PFSK-1 (cell line): ENCODE measurements around the gene BCAP31.

Source experiments
- FOXP2 ChIP-seq: optimal IDR thresholded peaks from 2 replicates; pipeline ENCODE3; 2011; ENCODE audit warnings: borderline replicate concordance, control low read depth, inconsistent platforms; ENCODE audit not compliant: insufficient read depth; ENCODE audit errors: extremely low read length, extremely low read depth
- POLR2AphosphoS5 ChIP-seq: IDR thresholded peaks from 2 replicates; pipeline ENCODE4 v1.6.1; 2012; ENCODE audit warnings: low read depth, mild to moderate bottlenecking, control low read depth, low read length, moderate library complexity
- SIN3A ChIP-seq: IDR thresholded peaks from 2 replicates; pipeline ENCODE4 v1.6.1; 2012; ENCODE audit warnings: mild to moderate bottlenecking, low read length, moderate library complexity, borderline replicate concordance; ENCODE audit not compliant: insufficient read depth
- TAF1 ChIP-seq: IDR thresholded peaks from 2 replicates; pipeline ENCODE4 v1.6.1; 2012; ENCODE audit warnings: low read length, control low read depth, borderline replicate concordance; ENCODE audit not compliant: insufficient read depth
- TF ChIP-seq, protein P1 (sequence below), 2 experiments: IDR thresholded peaks; 2 replicates each; pipeline versions ENCODE4 v1.6.1 to v1.8.0; 2011 to 2012; ENCODE audit warnings: low read depth in 2 of 2, low read length in 2 of 2, control low read depth in 1 of 2, inconsistent platforms in 1 of 2, mild to moderate bottlenecking in 1 of 2, moderate library complexity in 1 of 2; ENCODE audit not compliant: insufficient read depth in 1 of 2

DNA sequence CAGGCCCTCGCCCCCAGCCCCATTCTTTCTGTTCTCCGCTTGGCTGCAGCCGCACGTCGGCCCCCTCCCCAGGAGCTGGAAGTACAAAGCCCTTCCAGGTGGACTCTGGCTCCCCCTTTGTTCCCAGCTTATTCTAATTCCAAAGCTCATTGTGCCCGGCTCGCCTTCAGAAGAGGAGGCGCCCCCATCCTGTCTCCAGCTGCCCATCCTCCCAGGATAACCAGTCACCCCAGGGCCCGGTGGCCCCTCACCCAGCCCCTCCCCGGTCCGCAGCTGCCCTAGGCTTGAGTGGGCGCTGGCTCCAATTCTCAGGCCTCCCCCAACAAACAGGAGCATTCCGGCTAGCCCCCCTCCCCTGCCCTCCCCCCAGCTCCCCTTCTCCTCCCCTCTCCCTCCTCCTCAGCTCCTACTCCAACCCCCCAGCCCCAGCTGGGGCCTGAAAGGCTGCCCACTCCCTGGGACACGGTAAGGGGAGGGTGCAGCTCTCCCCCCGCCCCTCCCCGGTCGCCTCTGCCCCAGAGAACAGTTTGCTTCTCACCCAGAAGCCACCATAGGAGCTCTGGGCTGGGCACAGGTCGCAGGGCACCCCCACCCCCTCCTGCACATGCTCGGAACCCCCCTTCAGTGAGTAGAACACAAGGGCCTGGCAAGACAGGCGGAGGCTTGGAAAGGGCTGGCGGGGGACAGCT, 39.6 kb downstream of the BCAP31 start:
- TF ChIP-seq POLR2AphosphoS5 (no peak), SIN3A (no peak), TAF1 (no peak), FOXP2 (no peak)
- TF ChIP-seq, protein P1, sequence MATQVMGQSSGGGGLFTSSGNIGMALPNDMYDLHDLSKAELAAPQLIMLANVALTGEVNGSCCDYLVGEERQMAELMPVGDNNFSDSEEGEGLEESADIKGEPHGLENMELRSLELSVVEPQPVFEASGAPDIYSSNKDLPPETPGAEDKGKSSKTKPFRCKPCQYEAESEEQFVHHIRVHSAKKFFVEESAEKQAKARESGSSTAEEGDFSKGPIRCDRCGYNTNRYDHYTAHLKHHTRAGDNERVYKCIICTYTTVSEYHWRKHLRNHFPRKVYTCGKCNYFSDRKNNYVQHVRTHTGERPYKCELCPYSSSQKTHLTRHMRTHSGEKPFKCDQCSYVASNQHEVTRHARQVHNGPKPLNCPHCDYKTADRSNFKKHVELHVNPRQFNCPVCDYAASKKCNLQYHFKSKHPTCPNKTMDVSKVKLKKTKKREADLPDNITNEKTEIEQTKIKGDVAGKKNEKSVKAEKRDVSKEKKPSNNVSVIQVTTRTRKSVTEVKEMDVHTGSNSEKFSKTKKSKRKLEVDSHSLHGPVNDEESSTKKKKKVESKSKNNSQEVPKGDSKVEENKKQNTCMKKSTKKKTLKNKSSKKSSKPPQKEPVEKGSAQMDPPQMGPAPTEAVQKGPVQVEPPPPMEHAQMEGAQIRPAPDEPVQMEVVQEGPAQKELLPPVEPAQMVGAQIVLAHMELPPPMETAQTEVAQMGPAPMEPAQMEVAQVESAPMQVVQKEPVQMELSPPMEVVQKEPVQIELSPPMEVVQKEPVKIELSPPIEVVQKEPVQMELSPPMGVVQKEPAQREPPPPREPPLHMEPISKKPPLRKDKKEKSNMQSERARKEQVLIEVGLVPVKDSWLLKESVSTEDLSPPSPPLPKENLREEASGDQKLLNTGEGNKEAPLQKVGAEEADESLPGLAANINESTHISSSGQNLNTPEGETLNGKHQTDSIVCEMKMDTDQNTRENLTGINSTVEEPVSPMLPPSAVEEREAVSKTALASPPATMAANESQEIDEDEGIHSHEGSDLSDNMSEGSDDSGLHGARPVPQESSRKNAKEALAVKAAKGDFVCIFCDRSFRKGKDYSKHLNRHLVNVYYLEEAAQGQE (IDR thresholded peaks at IDR 0.05; ENCODE audit: insufficient read depth in 1 of 2, low read depth in 2 of 2, low read length in 2 of 2) = no peak
